GM10248 (cell line): ENCODE results near the gene AHSG.

Experiments
- CTCF ChIA-PET: fragments of 300-600 bp; sonication (Branson Sonifier 250); formaldehyde crosslinking; extraction: SDS; loops from one replicate; lab custom pipeline; 2021; ENCODE audit warnings: antibody characterized with exemption; lab: Yijun Ruan, JAX
- POLR2A ChIA-PET: fragments of 350-650 bp; sonication (Branson Sonifier 250); formaldehyde crosslinking; extraction: SDS; loops from one replicate; lab custom pipeline; 2020; ENCODE audit warnings: antibody characterized with exemption; lab: Yijun Ruan, JAX
- DNase-seq: peaks from one replicate; pipeline ENCODE4 v3.0.0; 2012; ENCODE audit errors: extremely low spot score
- TF ChIP-seq, protein P1 (sequence below): IDR thresholded peaks from 2 replicates; pipeline ENCODE4 v1.5.1; 2012; ENCODE audit warnings: mild to moderate bottlenecking, low read depth; ENCODE audit errors: extremely low read depth, missing control alignments, control extremely low read depth

The AHSG gene

DNA sequence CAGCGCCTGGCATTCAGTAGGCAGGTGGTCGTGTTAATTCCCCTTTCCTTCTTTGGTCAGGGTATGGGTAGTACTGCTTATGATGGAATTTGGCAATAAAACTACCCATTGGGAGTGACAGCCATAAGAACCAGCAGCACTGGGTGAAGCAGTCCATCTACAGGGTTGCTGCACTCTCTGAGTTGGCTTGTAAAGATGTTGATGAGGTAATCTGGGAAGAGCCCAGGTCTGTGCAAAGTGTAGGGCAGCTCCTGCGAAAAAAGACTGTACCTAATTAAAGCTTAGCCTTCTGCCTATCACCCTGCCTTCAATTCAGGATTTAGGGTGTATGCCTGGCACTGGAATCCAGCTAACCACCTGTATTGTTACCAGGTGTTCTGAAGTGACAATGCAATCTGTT is 22.7 kb downstream of the AHSG start:
- ChIA-PET POLR2A (no interaction called here), CTCF (interaction anchor here (8.6 kb wide), 1 partner anchor 18 kb away, joined by 92 read pairs; no protein-coding TSS in a partner anchor)
- TF ChIP-seq, protein P1, sequence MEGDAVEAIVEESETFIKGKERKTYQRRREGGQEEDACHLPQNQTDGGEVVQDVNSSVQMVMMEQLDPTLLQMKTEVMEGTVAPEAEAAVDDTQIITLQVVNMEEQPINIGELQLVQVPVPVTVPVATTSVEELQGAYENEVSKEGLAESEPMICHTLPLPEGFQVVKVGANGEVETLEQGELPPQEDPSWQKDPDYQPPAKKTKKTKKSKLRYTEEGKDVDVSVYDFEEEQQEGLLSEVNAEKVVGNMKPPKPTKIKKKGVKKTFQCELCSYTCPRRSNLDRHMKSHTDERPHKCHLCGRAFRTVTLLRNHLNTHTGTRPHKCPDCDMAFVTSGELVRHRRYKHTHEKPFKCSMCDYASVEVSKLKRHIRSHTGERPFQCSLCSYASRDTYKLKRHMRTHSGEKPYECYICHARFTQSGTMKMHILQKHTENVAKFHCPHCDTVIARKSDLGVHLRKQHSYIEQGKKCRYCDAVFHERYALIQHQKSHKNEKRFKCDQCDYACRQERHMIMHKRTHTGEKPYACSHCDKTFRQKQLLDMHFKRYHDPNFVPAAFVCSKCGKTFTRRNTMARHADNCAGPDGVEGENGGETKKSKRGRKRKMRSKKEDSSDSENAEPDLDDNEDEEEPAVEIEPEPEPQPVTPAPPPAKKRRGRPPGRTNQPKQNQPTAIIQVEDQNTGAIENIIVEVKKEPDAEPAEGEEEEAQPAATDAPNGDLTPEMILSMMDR, result no peak
- DNase-seq, result no peak

DNA sequence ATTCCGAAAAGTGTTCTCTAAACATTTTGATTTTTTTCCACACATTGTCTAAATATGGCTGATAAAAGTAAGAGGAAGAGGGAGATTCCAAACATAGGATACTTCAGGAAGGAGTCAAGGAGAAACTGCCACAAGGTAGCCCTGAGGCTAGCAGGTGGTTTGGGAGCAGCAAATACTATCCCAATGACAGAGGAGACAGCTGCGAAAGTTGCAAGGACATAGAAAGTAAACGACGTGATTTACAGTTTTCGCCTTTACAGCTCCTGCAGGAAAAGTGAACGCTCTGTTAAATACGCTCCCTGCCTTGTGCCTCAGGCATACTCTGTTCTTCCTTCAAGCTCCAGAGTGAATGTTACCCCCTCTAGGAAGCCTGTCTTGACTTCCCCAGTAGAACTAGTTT is 23.7 kb downstream of the AHSG start:
- TF ChIP-seq, protein P1, result no peak
- CTCF ChIA-PET, result interaction anchor here (8.6 kb wide), 1 partner anchor 19 kb away, joined by 92 read pairs; no protein-coding TSS in a partner anchor
- DNase-seq, result no peak
- POLR2A ChIA-PET, result no interaction called here

DNA sequence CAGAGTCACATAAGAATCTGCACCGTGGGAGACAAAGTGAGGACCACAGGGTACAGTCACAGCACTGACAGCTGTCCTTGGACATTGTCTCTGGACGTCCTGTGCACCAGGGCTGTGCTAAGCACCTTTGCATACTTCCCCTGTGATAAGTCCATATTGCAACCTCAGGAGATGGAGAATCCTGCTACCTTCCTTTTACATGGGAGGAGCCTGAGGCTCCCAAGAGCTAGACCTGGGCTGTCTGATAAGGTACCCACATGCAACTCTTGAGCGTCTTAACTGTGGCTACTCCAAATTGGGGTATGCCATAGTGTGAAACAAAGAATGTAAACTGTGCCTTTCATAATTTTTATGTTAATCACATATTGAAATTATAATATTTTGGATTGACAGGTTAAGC is 24.8 kb downstream of the AHSG start:
- POLR2A ChIA-PET, result no interaction called here
- DNase-seq, result no peak
- CTCF ChIA-PET, result interaction anchor here (1.4 to 8.6 kb wide), 2 partner anchors 20 to 21 kb away, joined by 6 to 92 read pairs; no protein-coding TSS in a partner anchor
- TF ChIP-seq, protein P1, result no peak

DNA sequence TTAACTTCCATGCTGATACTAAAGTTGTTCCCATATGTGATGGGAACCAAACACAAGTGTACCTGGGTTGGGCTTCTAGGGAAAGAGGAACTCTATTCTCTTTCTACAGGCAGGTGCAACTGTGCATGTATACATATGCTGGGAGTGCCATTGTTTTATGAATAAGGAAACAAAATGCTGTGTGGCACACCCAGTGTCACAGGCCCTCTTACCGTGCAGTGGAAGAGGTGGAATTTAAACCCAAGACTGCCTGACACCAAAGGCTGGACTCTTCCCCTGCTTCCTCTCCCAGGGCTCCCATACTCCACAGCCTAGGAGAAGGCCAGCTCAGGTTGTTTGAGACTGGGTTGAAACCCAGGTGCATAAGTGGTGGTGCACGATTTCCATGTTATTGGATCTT is 25.4 kb downstream of the AHSG start:
- CTCF ChIA-PET, result interaction anchor here (1.4 kb wide), 1 partner anchor 21 kb away, joined by 6 read pairs; no protein-coding TSS in a partner anchor

DNA sequence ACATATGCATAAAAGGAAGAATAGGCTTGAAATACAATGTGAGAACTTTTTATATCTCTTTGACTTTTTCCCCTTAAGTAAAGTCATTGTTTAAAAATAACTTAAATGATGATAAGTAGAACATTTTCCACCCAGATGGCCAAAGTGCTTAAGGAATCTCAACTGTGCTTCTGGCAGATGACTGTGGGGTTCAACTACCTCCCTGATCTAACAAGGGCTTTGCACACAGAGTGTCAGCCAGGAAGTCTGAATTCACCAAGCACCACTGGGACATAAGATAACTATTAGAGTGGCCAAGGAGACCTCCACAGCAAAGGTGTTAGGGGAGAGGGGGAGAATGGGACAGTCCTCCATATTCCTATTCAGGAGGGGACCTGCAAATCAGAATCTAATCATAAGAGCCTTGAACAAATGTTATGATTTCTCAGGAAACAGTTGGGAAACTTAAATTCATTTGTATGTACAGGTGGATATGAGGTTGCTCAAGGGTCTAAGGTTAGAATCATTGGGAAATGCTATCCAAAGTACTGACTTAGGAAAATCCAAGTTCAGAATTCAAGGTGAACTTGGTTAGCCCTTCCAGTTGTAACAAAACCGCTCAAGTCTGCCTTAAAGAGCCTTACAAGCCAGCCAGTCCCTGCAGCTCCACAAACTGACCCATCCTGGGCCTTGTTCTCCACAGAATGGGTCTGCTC is 27.1 kb downstream of the AHSG start, which contains the start of gene FETUB:
Gene FETUB (plus strand): TSS at position 622 of the 695 bp plus-strand sequence. CDS start 62 bp downstream, at position 684.
- CTCF ChIA-PET, result no interaction called here
- DNase-seq, result no peak
- POLR2A ChIA-PET, result no interaction called here
- TF ChIP-seq, protein P1, result no peak

More for the DNA sequence above, 25.4 kb downstream of the AHSG start:
- POLR2A ChIA-PET, result no interaction called here
- no peak for DNase-seq
- TF ChIP-seq, protein P1, result no peak

DNA sequence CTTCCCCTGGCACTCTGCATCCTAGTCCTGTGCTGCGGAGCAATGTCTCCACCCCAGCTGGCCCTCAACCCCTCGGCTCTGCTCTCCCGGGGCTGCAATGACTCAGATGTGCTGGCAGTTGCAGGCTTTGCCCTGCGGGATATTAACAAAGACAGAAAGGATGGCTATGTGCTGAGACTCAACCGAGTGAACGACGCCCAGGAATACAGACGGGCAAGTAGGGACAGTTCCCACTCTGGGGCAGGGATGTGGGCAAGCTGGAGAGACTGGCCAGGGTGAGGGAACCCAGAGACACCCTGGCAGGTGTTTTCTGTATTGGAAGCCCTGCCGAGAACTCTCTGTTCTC is 27.6 kb downstream of the AHSG start:
- DNase-seq, result no peak
- TF ChIP-seq, protein P1, result no peak
- CTCF ChIA-PET, result interaction anchor here (0.8 to 5.2 kb wide), 3 partner anchors 10 to 25 kb away, joined by 3 to 42 read pairs (median 4); partner anchors contain the start of gene AHSG
- POLR2A ChIA-PET, result no interaction called here
